ENCODE results near the gene ADAM19. TPM values are rescaled to one million over a fixed set of nuclear protein-coding genes. Genes with fewer than 3 reads are reported as not detected.
A peak's percentile ranks its signal among the peaks of the same experiment; 100 is the strongest.

The ADAM19 gene
- total and polyA plus RNA-seq, 4 donors, result 1.5 to 42.8 (median 20.3) TPM

DNA sequence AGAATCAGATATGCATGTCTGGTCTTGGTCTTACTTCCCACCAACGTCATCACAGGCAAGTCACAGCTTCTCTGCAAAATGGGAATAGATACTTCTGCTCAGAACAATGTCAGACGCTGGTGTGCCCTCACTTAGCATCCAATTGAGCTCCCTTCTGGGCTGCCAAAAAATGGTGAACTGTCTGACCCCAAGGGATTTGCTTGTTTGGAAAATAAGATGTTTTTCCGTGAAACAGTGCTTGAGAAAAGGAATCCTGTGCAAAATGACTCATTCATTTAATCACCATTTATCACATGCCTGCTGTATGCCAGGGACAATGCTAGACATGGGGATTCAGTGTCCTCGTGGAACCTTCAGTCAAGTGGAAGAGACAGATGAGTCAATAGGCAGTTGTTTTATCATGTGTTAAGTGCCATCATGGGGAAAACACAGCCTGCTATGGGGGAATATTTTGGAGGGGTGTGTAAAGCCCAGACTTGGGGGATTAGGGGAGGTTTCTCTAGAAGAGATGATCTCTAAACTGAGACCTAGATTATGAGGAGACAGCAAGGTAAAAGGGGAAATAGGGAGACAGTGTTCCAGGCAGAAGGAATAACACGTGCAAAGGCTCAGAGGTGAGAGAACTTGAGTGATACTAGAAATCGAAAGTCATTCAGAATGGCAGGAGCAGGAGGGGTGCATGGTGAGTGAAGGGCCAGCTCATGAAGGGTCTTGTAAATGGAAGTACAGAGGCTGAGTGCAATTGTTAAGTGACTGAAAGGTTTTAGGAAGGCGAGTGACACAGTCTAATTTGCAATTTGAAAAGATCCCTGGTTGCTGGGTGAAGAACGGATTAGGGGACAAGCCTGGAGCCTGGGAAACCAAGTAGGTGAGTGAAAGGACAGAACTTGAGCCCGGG lies 111.7 kb downstream of the ADAM19 start:
- no peaks in the 10 kb centered on the region for H3K36me3 ChIP-seq (ENCODE audit: control insufficient read depth in 1 of 2, insufficient read depth in 2 of 2, low read length in 1 of 2)
- H3K9me3 ChIP-seq (ENCODE audit: control insufficient read depth, low read length), result no peaks in the 10 kb centered on the region
- 72% methylated on average over 9 of the region's 9 CpGs for WGBS, 2 donors
- ATAC-seq (ENCODE audit: low FRiP score), result no peak
- H3K4me1 ChIP-seq (ENCODE audit: control insufficient read depth in 1 of 2, insufficient read depth in 2 of 2, low read length in 2 of 2), result no peaks in the 10 kb centered on the region
- H3K27me3 ChIP-seq (ENCODE audit: control insufficient read depth in 1 of 2, insufficient read depth in 2 of 2, low read length in 1 of 2), result no peaks in the 10 kb centered on the region
- intact Hi-C loops (cut with DNase I), result loop anchor here in 1 of 2 donors (5.0 kb wide), 1 partner anchor 77 kb away; no protein-coding TSS in a partner anchor
- no peak overlapping the region for H3K4me3 ChIP-seq (ENCODE audit: low read length in 2 of 2)
- DNase-seq, result peak in 1 of 2 donors; percentile 6
- no peak overlapping the region for H3K27ac ChIP-seq (ENCODE audit: low read depth in 1 of 2, low read length in 2 of 2)

- no peaks in the 10 kb centered on the region for H3K27me3 ChIP-seq (ENCODE audit: control insufficient read depth in 1 of 2, insufficient read depth in 2 of 2, low read length in 1 of 2)
- ATAC-seq (ENCODE audit: low FRiP score) (no peak), DNase-seq (peak in 1 of 2 donors; percentile 62)
- H3K4me1 ChIP-seq (ENCODE audit: control insufficient read depth in 1 of 2, insufficient read depth in 2 of 2, low read length in 2 of 2), result no peaks in the 10 kb centered on the region
- no peaks in the 10 kb centered on the region for H3K36me3 ChIP-seq (ENCODE audit: control insufficient read depth in 1 of 2, insufficient read depth in 2 of 2, low read length in 1 of 2)
- no peak overlapping the region for H3K27ac ChIP-seq (ENCODE audit: low read depth in 1 of 2, low read length in 2 of 2)
- H3K9me3 ChIP-seq (ENCODE audit: control insufficient read depth, low read length), result no peaks in the 10 kb centered on the region
- intact Hi-C loops (cut with DNase I), result loop anchor here in 1 of 2 donors (5.0 kb wide), 1 partner anchor 76 kb away; no protein-coding TSS in a partner anchor
- WGBS, 2 donors, result 96 to 99% methylated on average over 8 of the region's 8 CpGs
- H3K4me3 ChIP-seq (ENCODE audit: low read length in 2 of 2), result no peak overlapping the region
Measured at GRCh38 chr5:157463081-157463480, 112.5 kb downstream of the ADAM19 start.

DNA sequence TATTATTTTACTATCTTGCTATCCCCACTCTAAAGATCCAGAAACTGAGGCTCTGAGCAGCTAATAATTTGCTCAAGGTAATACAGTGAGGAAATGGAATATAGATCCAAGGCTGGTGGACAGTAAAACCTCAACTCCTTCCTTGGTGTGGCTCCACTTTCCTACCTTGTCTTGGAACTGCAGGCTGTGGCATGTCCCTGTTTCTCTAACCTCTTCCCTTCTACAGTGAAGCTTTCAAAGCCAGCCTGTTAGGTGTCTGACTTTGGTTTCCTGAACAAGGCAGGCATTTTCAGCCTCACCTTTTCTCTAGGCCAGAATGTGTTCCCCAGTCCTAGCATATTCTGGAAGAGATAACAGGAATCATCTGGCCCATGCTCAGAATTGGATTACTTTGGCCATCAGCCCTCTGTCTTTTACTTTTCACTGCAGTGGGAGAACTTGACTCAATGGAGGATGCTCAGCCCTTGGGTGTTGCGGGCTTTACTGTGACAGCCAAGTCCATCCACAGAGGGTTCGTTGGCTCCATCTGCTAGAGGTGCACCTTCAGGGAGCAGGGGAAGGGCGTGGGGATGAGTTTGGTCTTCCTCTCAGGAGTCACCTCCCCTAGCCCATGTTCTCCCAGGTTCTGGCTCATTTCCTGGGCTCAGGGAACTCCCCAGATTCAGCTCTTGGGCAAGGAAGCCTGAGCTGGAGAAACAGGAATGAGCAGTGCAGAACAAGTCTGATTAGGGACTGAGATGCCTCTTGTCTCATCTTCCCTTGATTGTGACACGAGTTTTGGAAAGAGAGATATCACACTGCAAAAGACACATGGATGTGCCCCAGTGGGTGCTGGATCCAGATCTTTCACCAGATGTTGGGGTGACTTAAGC lies 114.4 kb downstream of the ADAM19 start:
- H3K4me3 ChIP-seq (ENCODE audit: low read length in 2 of 2), result no peak overlapping the region
- no peaks in the 10 kb centered on the region for H3K36me3 ChIP-seq (ENCODE audit: control insufficient read depth in 1 of 2, insufficient read depth in 2 of 2, low read length in 1 of 2)
- no peaks in the 10 kb centered on the region for H3K4me1 ChIP-seq (ENCODE audit: control insufficient read depth in 1 of 2, insufficient read depth in 2 of 2, low read length in 2 of 2)
- H3K27ac ChIP-seq (ENCODE audit: low read depth in 1 of 2, low read length in 2 of 2), result no peak overlapping the region
- DNase-seq (peak in 1 of 2 donors; percentile 58), ATAC-seq (ENCODE audit: low FRiP score) (no peak)
- 91 to 93% methylated on average over 4 of the region's 4 CpGs for WGBS, 2 donors
- no peaks in the 10 kb centered on the region for H3K9me3 ChIP-seq (ENCODE audit: control insufficient read depth, low read length)
- intact Hi-C loops (cut with DNase I), result loop anchor here in 1 of 2 donors (5.0 kb wide), 1 partner anchor 74 kb away; no protein-coding TSS in a partner anchor
- H3K27me3 ChIP-seq (ENCODE audit: control insufficient read depth in 1 of 2, insufficient read depth in 2 of 2, low read length in 1 of 2), result no peaks in the 10 kb centered on the region

- 1 to 2% methylated on average over 46 to 54 of the region's 54 CpGs for WGBS, 2 donors
- ATAC-seq (ENCODE audit: low FRiP score), result peak; percentile 48
- Histone ChIP-seq H3K36me3 (ENCODE audit: control insufficient read depth in 1 of 2, insufficient read depth in 2 of 2, low read length in 1 of 2) (no peaks in the 10 kb centered on the region), H3K4me1 (ENCODE audit: control insufficient read depth in 1 of 2, insufficient read depth in 2 of 2, low read length in 2 of 2) (no peaks in the 10 kb centered on the region), H3K27me3 (ENCODE audit: control insufficient read depth in 1 of 2, insufficient read depth in 2 of 2, low read length in 1 of 2) (no peaks in the 10 kb centered on the region), H3K9me3 (ENCODE audit: control insufficient read depth, low read length) (no peaks in the 10 kb centered on the region), H3K27ac (ENCODE audit: low read depth in 1 of 2, low read length in 2 of 2) (no peak within 1 kb of the TSS), H3K4me3 (ENCODE audit: low read length in 2 of 2) (peak within 1 kb of the TSS; percentile 11 to 45)
- intact Hi-C loops (cut with DNase I), result loop anchor here in 1 of 2 donors (5.0 kb wide), 1 partner anchor 73 kb away; no protein-coding TSS in a partner anchor
- peak; percentile 53 to 80 for DNase-seq
Measured at GRCh38 chr5:157459715-157460599, 115.6 kb downstream of the ADAM19 start, which contains the start of gene NIPAL4. Gene NIPAL4, plus strand, starts transcription at chr5:157460213. Its CDS starts 108 bp downstream, at chr5:157460321.

GRCh38 chr5:157458835-157459234 lies 116.7 kb downstream of the ADAM19 start:
- no peaks in the 10 kb centered on the region for H3K4me1 ChIP-seq (ENCODE audit: control insufficient read depth in 1 of 2, insufficient read depth in 2 of 2, low read length in 2 of 2)
- no peak overlapping the region for H3K4me3 ChIP-seq (ENCODE audit: low read length in 2 of 2)
- intact Hi-C loops (cut with DNase I), result no loop called here
- peak in 1 of 2 donors; percentile 14 for DNase-seq
- H3K9me3 ChIP-seq (ENCODE audit: control insufficient read depth, low read length), result no peaks in the 10 kb centered on the region
- no peak overlapping the region for H3K27ac ChIP-seq (ENCODE audit: low read depth in 1 of 2, low read length in 2 of 2)
- H3K36me3 ChIP-seq (ENCODE audit: control insufficient read depth in 1 of 2, insufficient read depth in 2 of 2, low read length in 1 of 2), result no peaks in the 10 kb centered on the region
- no peak for ATAC-seq (ENCODE audit: low FRiP score)
- WGBS, 2 donors, result 94 to 95% methylated on average over 5 of the region's 5 CpGs
- H3K27me3 ChIP-seq (ENCODE audit: control insufficient read depth in 1 of 2, insufficient read depth in 2 of 2, low read length in 1 of 2), result no peaks in the 10 kb centered on the region

- Histone ChIP-seq H3K4me1 (ENCODE audit: control insufficient read depth in 1 of 2, insufficient read depth in 2 of 2, low read length in 2 of 2) (no peaks in the 10 kb centered on the region), H3K36me3 (ENCODE audit: control insufficient read depth in 1 of 2, insufficient read depth in 2 of 2, low read length in 1 of 2) (no peaks in the 10 kb centered on the region), H3K27me3 (ENCODE audit: control insufficient read depth in 1 of 2, insufficient read depth in 2 of 2, low read length in 1 of 2) (no peaks in the 10 kb centered on the region), H3K4me3 (ENCODE audit: low read length in 2 of 2) (no peak overlapping the region), H3K9me3 (ENCODE audit: control insufficient read depth, low read length) (no peaks in the 10 kb centered on the region), H3K27ac (ENCODE audit: low read depth in 1 of 2, low read length in 2 of 2) (no peak overlapping the region)
- DNase-seq (no peak), ATAC-seq (ENCODE audit: low FRiP score) (no peak)
- 96 to 97% methylated on average over 5 of the region's 5 CpGs for WGBS, 2 donors
- intact Hi-C loops (cut with DNase I), result no loop called here
Measured at GRCh38 chr5:157457391-157457790, 118.2 kb downstream of the ADAM19 start.

DNA sequence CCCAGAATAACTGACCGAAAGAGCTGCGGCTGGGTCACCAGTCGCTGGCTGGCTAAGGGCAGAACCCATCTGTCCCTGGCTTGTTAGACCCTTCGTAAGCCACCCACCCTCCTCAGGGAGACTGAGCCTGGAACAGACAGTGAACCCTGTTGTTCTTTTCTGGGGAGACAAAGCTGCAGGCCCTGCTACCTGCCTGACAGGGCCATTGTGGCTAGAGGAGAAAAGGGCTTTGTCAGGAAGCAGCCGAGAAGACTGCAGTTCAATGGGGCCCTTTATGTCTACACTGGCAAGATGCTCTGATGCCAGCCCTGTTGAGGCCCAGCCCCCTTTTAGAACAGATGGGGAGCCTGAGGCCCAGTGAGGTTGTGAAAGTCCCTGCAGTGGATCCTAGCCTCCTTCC lies 119.3 kb downstream of the ADAM19 start:
- Histone ChIP-seq H3K27me3 (ENCODE audit: control insufficient read depth in 1 of 2, insufficient read depth in 2 of 2, low read length in 1 of 2) (no peaks in the 10 kb centered on the region), H3K36me3 (ENCODE audit: control insufficient read depth in 1 of 2, insufficient read depth in 2 of 2, low read length in 1 of 2) (no peaks in the 10 kb centered on the region), H3K4me3 (ENCODE audit: low read length in 2 of 2) (no peak overlapping the region), H3K4me1 (ENCODE audit: control insufficient read depth in 1 of 2, insufficient read depth in 2 of 2, low read length in 2 of 2) (no peaks in the 10 kb centered on the region), H3K9me3 (ENCODE audit: control insufficient read depth, low read length) (no peaks in the 10 kb centered on the region), H3K27ac (ENCODE audit: low read depth in 1 of 2, low read length in 2 of 2) (no peak overlapping the region)
- no peak for DNase-seq
- intact Hi-C loops (cut with DNase I), result no loop called here
- WGBS, 2 donors, result 87 to 97% methylated on average over 5 of the region's 5 CpGs
- no peak for ATAC-seq (ENCODE audit: low FRiP score)

DNA sequence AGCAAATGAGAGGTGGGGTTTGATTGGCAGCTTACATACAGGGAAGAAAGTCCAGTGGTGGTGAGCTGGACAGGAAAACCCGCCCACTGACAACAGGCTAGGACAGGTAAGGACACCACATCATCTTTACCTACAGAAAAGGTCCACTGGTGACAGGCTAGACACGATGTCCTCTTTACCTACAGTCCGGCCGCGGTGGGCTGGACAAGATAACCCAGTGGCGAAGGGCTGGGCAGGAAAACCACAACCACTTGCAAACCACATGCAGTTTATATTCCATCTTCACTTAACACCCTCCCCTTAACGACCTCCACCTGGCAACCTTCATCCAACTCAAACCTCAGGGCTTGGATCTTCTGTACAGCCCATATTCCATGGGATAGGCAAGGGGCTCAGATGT lies 120.5 kb downstream of the ADAM19 start:
- no peak for ATAC-seq (ENCODE audit: low FRiP score)

More for the DNA sequence above, 120.5 kb downstream of the ADAM19 start:
- Histone ChIP-seq H3K4me3 (ENCODE audit: low read length in 2 of 2) (no peak overlapping the region), H3K4me1 (ENCODE audit: control insufficient read depth in 1 of 2, insufficient read depth in 2 of 2, low read length in 2 of 2) (no peaks in the 10 kb centered on the region), H3K27ac (ENCODE audit: low read depth in 1 of 2, low read length in 2 of 2) (no peak overlapping the region), H3K9me3 (ENCODE audit: control insufficient read depth, low read length) (no peaks in the 10 kb centered on the region), H3K27me3 (ENCODE audit: control insufficient read depth in 1 of 2, insufficient read depth in 2 of 2, low read length in 1 of 2) (no peaks in the 10 kb centered on the region), H3K36me3 (ENCODE audit: control insufficient read depth in 1 of 2, insufficient read depth in 2 of 2, low read length in 1 of 2) (no peaks in the 10 kb centered on the region)
- intact Hi-C loops (cut with DNase I), result no loop called here
- DNase-seq, result no peak
- WGBS, 2 donors, result 90 to 93% methylated on average over 7 of the region's 7 CpGs
